ENCODE results near the gene PXDN. TPM values are rescaled to one million over a fixed set of nuclear protein-coding genes. Genes with fewer than 3 reads are reported as not detected.

Gene PXDN
- total and polyA plus RNA-seq, 2 of the 4 experiments (the other 2 are of a cell fraction) = 153 to 332 TPM

DNA sequence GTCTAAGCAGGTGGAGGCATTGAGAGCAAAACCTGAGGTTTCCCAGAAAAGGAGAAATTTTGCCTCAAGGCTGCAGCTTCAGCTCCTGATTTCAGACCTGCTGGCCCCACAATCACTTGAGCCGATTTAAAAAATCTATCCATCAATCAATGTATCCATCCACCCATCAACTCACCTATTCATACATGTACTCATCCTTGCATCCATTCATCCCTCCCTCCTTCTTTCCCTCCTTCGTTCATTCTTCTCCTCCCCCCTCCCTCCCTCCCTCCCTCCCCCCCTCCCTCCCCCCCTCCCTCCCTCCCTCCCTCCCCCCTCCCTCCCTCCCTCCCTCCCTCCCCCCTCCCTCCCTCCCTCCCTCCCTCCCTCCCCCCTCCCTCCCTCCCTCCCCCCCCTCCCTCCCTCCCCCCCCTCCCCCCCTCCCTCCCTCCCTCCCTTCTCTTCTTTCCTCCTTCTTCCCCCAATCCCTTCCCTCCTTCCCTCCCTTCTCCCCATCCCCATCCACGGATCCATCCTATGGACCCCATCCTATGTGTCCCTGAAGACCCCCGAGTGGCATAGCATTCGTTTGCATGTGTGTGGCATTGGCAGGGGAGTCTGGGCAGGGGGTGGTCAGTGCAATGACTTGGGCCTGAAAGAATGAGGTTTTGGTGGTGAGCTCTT, 6.1 kb upstream of the PXDN start:
- intact Hi-C loops (cut with micrococcal nuclease) = loop anchor here (2.0 kb wide), 2 partner anchors 66 to 196 kb away; no protein-coding TSS in a partner anchor
- dilution Hi-C loops (cut with HindIII; ENCODE audit: low sequenced_read_pairs, unreplicated experiment) = no loop called here
- no TSS peak for BruUV-seq (replicated peaks)

More for the DNA sequence above, 6.1 kb upstream of the PXDN start:
- peak overlapping the region; percentile 80 for H2AK5ac ChIP-seq (ENCODE audit: low read depth, low read length)
- WGBS, 2 experiments (ENCODE audit: extremely low coverage in 2 of 2, insufficient read length in 1 of 2) = no CpG with 5 or more reads among the region's 5 CpGs
- no peak overlapping the region for H3K23ac ChIP-seq (ENCODE audit: low read depth, low read length)
- no peak overlapping the region for H3K27ac ChIP-seq (ENCODE audit: insufficient read depth, low read length)
- DNase-seq = no peak
- peak overlapping the region in 1 of 2 experiments; percentile 56; a peak in 1 of 4 replicates for H4K8ac ChIP-seq (ENCODE audit: low read depth in 2 of 2, low read length in 2 of 2)
- no peaks in the 10 kb centered on the region; the same call in 1 of the 2 replicates for H4K20me1 ChIP-seq (ENCODE audit: insufficient read depth, low read length)
- H3K4me1 ChIP-seq (ENCODE audit: control insufficient read depth, insufficient read depth, low read length) = peaks cover 18% of the 10 kb centered on the region
- H4K5ac ChIP-seq (ENCODE audit: low read depth, low read length) = no peak overlapping the region
- no peak overlapping the region for H2BK5ac ChIP-seq (ENCODE audit: low read depth, low read length, poor library complexity, severe bottlenecking)
- no peak overlapping the region for H3K18ac ChIP-seq (ENCODE audit: low read depth, low read length)
- peaks cover 2% of the 10 kb centered on the region; the same call in 1 of the 2 replicates for H3K9me3 ChIP-seq (ENCODE audit: control insufficient read depth, insufficient read depth, low read length)
- no peaks in the 10 kb centered on the region for H3K27me3 ChIP-seq (ENCODE audit: control insufficient read depth, insufficient read depth, low read length)
- 0 out of 2 replicates have a peak overlapping the region, but pooled peaks have one; percentile 59 for H3K14ac ChIP-seq (replicated peaks; ENCODE audit: low read depth, low read length)
- H2AK9ac ChIP-seq (replicated peaks; ENCODE audit: low read depth, low read length, poor library complexity) = peak overlapping the region; percentile 92
- H2BK15ac ChIP-seq (ENCODE audit: low read depth, low read length) = peak overlapping the region; percentile 61; the same call in 2 of the 3 replicates
- H3K4ac ChIP-seq (ENCODE audit: low read depth, low read length) = peak overlapping the region; percentile 80
- TF ChIP-seq MAZ (IDR thresholded peaks at IDR 0.05; ENCODE audit: borderline replicate concordance, low read depth, low read length) = no peak
- TF ChIP-seq CEBPB (IDR thresholded peaks at IDR 0.05; ENCODE audit: low read depth, low read length) = no peak
- TF ChIP-seq FOS (IDR thresholded peaks at IDR 0.05; ENCODE audit: low read depth, low read length) = no peak
- no peak for TF ChIP-seq RAD21 (IDR thresholded peaks at IDR 0.05; ENCODE audit: low read length)
- TF ChIP-seq, protein P1, sequence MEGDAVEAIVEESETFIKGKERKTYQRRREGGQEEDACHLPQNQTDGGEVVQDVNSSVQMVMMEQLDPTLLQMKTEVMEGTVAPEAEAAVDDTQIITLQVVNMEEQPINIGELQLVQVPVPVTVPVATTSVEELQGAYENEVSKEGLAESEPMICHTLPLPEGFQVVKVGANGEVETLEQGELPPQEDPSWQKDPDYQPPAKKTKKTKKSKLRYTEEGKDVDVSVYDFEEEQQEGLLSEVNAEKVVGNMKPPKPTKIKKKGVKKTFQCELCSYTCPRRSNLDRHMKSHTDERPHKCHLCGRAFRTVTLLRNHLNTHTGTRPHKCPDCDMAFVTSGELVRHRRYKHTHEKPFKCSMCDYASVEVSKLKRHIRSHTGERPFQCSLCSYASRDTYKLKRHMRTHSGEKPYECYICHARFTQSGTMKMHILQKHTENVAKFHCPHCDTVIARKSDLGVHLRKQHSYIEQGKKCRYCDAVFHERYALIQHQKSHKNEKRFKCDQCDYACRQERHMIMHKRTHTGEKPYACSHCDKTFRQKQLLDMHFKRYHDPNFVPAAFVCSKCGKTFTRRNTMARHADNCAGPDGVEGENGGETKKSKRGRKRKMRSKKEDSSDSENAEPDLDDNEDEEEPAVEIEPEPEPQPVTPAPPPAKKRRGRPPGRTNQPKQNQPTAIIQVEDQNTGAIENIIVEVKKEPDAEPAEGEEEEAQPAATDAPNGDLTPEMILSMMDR (conservative IDR thresholded peaks at IDR 0.05; ENCODE audit: low read depth, low read length) = no peak
- TF ChIP-seq POLR2A (IDR thresholded peaks at IDR 0.05; ENCODE audit: low read depth, low read length) = no peak
- TF ChIP-seq RFX5 (IDR thresholded peaks at IDR 0.05; ENCODE audit: low read depth, low read length) = no peak
- TF ChIP-seq BHLHE40 (IDR thresholded peaks at IDR 0.05; ENCODE audit: low read depth, low read length) = no peak
- no peak for TF ChIP-seq NFE2L2 (IDR thresholded peaks at IDR 0.05; ENCODE audit: low read depth, low read length)
- no peak for TF ChIP-seq RCOR1 (IDR thresholded peaks at IDR 0.05; ENCODE audit: insufficient replicate concordance, low read length)
- H3K4me3 ChIP-seq (ENCODE audit: insufficient read depth, low read depth, low read length) = no peak overlapping the region
- CTCF ChIA-PET = interaction anchor here (0.6 to 1.7 kb wide), 28 partner anchors 10 to 1645 kb away, joined by 3 to 9 read pairs (median 4); no protein-coding TSS in a partner anchor
- H3K9ac ChIP-seq (ENCODE audit: low read depth, low read length) = no peak overlapping the region
- no peak overlapping the region; the same call in 1 of the 2 replicates for H3K4me2 ChIP-seq (ENCODE audit: low read depth, low read length)
- POLR2A ChIA-PET (ENCODE audit: unreplicated experiment) = no interaction called here
- peaks cover 9 to 42% of the 10 kb centered on the region in 2 experiments; a peak in 3 of 4 replicates for H3K79me1 ChIP-seq (ENCODE audit: low read depth in 1 of 2, low read length in 2 of 2)
- in situ Hi-C loops (cut with MboI; ENCODE audit: low sequenced_read_pairs) = loop anchor here (25.0 kb wide), 1 partner anchor 163 kb away; no protein-coding TSS in a partner anchor
- peak overlapping the region; percentile 75 for H4K91ac ChIP-seq (ENCODE audit: insufficient read depth, low read depth, low read length)
- H2AFZ ChIP-seq (replicated peaks; ENCODE audit: low read length, poor library complexity) = peak overlapping the region; percentile 85
- peaks cover 25% of the 10 kb centered on the region for H3K9me1 ChIP-seq (ENCODE audit: insufficient read depth, low read length)
- no peaks in the 10 kb centered on the region for H3K36me3 ChIP-seq (ENCODE audit: control insufficient read depth, insufficient read depth, low read length)
- ATAC-seq (ENCODE audit: low read depth) = no peak
- H3K56ac ChIP-seq (ENCODE audit: extremely low read depth, insufficient read depth, low read length) = no peak overlapping the region
- H2BK120ac ChIP-seq (ENCODE audit: low read depth, low read length) = peak overlapping the region; percentile 86
- peak overlapping the region; percentile 79 for H2BK20ac ChIP-seq (ENCODE audit: low read depth, low read length)
